ENCODE results near the gene TAF4B.
A peak's percentile ranks its signal among the peaks of the same experiment; 100 is the strongest.

GRCh38 chr18:26405190-26405801, 179.1 kb downstream of the TAF4B start:
- TF ChIP-seq MAX (IDR thresholded peaks at IDR 0.05; ENCODE audit: low read depth, low read length): no peak
- TF ChIP-seq ZSCAN29 (IDR thresholded peaks at IDR 0.05): no peak
- no peak for TF ChIP-seq CHD2 (IDR thresholded peaks at IDR 0.05; ENCODE audit: borderline replicate concordance, low read depth, low read length)
- no peak for TF ChIP-seq MXI1 (IDR thresholded peaks at IDR 0.05; ENCODE audit: low read depth, low read length)
- TF ChIP-seq POLR2AphosphoS5 (IDR thresholded peaks at IDR 0.05; ENCODE audit: low read length): no peak
- no peak for TF ChIP-seq FOXK2 (IDR thresholded peaks at IDR 0.05)
- TF ChIP-seq EZH2 (IDR thresholded peaks at IDR 0.05; ENCODE audit: borderline replicate concordance, control insufficient read depth, low read depth, low read length): no peak
- TF ChIP-seq CTCF (IDR thresholded peaks at IDR 0.05 in 2 of 3, conservative IDR thresholded peaks at IDR 0.05 in 1 of 3; ENCODE audit: control insufficient read depth in 2 of 3, extremely low read depth in 1 of 3, insufficient read depth in 1 of 3, low read depth in 3 of 3, low read length in 3 of 3): peak; percentile 66 to 75 (median 71); a peak in 5 of 6 replicates
- TF ChIP-seq YBX1 (IDR thresholded peaks at IDR 0.05): no peak
- TF ChIP-seq PML (IDR thresholded peaks at IDR 0.05; ENCODE audit: low read length): no peak

Measured in GM12878 (cell line).